HG02610 (cell line): ENCODE results near the gene SNIP1.
"Not testable (repeated sequence)": the region's sequence is repeated elsewhere in the genome, so short reads cannot be mapped to it uniquely, and the experiment has no call there.

Experiments used
- ATAC-seq: cut with Tn5 transposase; IDR thresholded peaks from one replicate; pipeline ENCODE4 v1.9.1; 2021; ENCODE audit warnings: mild to moderate bottlenecking, moderate library complexity; ENCODE audit not compliant: unreplicated experiment

SNIP1 gene

DNA sequence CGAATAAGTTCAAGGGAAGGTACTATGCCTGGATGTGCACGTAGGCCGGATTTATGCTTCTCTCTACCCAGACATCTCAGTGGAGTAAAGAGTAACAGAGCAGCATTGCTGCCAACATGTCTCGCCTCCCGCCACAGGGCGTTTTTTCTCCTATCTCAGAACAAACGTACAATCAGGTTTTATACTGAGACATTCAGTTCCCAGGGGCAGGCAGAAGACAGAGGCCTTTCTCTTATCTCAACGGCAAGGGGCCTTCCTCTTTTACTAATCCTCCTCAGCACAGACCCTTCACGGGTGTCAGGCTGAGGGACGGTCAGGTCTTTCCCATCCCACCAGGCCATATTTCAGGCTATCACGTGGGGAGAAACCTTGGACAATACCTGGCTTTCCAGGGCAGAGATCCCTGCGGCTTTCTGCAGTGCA is 5.9 kb upstream of the SNIP1 start:
- ATAC-seq: not testable (repeated sequence)

DNA sequence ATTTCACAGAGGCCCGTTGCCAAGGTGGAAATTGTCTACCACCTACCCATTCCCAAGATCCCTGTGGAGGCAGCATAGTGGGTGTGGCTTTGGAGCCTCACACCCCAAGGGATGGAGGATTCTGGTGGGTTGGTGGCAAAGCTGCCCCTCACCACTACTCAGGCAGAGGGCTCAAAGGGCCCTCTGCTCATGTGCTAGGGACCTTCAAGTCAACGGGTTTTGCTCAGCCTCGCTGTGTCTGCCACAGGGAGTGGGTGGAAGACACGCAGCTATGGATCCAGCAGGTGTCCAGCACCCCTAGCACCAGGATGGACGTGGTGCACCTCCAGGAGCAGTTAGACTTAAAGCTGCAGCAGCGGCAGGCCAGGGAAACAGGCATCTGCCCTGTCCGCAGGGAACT is 5.0 kb upstream of the SNIP1 start:
- no peak for ATAC-seq

DNA sequence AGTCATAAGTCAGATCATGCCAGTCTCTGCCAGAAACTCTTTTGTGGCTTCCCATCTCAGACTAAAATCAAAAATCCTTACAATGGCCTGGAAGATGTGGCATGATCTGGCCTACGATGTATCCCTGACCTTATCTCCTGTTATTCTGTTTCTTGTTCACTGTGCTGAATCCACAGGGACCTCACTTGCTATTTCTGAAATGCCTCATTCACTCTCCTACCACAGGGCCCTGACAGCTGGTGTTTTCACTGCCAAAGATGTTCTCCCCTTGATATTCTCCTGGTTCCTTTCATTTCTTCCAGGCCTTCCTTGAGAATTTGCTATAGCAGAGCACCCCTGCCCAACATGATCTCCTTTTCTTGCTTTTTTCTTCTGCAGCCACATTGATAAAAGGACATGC is 4.3 kb upstream of the SNIP1 start:
- no peak for ATAC-seq

DNA sequence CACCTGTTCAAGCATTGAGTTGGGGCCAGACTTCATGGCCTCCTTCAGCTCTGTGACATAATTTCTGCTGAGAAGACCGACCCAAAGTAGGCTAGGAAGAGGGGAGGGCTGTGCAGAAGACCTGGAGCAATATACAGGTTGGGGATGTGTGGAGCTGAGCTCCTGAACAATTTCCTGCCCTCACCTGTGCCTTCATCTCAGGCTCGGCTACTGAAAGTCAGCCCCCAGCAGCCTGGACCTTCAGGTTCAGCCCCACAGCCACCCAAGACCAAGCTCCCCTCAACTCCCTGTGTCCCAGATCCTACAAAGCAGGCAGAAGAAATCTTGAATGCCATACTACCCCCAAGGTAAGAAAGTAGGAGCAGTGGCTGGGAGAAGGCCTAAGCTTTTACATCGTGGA is 3.3 kb upstream of the SNIP1 start:
- no peak for ATAC-seq

DNA sequence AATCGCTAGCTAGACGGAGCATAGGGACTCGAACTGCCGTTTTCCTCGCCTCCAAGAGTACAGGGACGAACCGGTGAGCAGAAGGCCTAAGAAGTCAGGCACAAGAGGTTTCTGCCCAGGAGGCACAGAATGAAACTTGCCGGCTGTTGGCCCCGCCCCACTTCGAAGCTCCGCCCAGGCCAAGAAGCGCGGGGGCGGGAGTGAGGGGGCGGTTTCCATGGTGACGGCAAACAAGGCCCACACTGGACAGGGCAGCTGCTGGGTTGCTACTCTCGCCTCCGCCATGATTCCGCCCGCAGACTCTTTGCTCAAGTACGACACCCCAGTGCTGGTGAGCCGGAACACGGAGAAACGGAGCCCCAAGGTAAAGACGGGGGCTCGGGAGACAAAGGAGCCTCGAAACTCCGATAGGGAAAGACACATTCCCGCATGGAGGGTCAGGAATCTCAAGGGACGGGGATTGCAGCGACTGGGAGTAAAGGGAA is 2.7 kb upstream of the SNIP1 start, which contains the start of gene DNALI1:
TSS of gene DNALI1 (plus strand) at position 229 of the 485 bp plus-strand sequence. CDS start at position 284, 55 bp downstream.
- ATAC-seq: no peak

DNA sequence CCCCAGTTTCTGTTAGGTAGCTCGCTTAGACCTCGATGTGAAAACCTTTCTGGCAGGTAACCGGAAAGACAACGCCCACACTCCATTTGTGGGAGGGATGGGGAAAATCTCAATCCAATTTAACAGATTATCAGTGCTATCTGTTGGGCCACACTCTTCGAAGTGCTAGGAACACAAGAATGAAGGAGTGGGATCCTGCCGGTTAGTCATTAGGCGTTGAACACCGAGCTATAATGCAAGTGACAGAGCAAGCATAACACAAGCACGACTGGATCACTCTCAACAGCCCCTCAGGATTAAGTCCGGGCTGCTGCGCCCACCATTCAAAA is 531 bp downstream of the SNIP1 start:
- no peak for ATAC-seq

DNA sequence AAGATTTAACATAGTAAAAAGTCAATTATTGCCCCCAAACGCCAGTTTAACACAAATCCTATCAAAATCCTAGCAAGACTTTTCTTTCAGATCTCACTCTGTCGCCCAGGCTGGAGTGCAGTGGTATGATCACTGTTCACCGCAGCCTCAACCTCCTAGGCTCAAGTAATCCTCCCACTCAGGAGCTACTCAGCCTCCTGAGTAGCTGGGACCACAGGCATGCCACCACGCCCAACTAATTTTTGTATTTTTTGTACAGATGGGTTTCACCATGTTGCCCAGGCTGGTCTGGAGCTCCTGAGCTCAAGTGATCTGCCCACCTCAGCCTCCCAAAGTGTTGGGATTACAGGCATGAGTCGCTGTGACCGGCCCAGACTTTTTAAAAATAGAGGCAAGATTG is 4.8 kb downstream of the SNIP1 start:
- no peak for ATAC-seq

DNA sequence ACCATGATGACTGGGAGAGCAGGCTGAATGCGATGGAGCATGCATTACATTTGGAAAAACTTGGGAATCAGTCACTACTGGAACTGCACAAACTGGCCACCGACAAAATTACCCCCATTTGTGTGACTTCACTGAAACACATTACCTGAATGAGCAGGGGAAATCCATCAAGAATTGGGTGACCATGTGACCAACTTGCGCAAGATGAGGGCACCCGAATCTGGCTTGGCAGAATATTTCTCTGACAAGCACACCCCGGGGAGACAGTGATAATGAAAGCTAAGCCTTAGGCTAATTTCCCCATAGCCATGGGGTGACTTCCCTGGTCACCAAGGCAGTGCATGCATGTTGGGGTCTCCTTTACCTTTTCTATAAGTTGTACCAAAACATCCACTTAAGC is 9.1 kb downstream of the SNIP1 start:
- ATAC-seq: no peak

DNA sequence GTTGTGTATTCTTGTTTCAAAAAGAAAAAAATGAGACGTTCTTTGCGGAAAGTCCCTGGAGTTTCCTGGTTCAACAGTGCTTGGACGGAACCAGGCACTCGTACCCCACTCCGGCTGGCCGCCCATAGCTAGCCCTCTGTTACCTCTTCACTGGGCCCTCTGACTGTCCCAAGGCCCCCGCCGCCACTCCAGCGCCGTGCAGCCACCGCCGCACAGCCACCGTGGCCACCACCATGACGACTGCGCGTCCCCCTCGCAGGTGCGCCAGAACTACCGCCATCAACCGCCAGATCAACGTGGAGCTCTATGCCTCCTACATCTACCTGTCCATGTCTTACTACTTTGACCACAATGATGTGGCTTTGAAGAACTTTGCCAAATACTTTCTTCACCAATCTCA is 9.6 kb downstream of the SNIP1 start:
- ATAC-seq: no peak

DNA sequence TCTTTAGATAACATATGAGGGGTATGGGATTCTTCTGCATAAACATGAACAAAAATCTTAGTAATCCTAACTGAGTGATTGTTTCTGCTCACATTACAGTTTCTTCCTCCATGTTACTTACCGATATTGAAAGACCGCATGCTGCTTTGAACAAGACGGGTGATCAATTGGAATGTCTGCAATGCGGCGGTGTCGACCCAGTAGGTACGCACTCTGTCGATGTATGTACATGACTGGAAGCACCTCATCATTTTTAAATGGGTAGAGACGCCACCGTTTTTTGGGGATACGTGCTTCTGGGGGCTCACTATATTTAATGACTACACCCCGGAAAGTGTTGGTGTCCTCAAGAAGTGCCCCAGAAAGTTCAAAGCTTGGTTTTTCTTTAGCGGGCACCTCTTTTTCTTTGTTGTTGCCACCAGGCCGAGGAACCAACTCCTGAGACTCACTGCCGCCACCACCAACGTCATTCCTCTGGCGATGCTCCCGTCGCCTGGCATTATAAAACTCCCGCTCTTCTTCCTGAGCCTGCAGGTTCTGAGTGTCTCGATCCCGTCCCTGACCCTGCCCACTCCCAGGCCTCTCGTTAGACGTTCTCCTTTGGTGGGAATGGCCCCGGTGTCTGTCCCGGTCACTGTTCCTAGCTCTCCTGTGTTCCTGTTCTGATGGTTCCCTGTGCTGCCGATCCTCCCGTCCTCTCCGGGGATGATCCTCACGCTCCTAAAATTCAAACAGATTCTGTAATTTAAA is 13.9 kb downstream of the SNIP1 start:
- no peak for ATAC-seq

DNA sequence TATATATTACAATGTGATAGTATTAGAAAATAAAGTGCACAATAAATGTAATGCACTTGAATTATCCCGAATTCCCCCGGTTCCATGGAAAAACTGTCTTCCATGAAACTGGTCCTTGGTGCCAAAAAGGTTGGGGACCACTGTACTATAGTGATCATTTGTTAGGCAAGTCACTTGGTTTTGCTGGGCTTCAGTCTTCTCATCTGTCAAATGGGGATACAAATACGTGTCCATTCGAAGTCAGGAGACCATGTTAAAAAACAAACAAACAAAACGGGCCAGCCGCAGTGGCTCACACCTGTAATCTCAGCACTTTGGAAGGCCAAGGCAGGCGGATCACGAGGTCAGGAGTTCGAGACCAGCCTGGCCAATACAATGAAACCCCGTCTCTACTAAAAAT is 14.9 kb downstream of the SNIP1 start:
- not testable (repeated sequence) for ATAC-seq

DNA sequence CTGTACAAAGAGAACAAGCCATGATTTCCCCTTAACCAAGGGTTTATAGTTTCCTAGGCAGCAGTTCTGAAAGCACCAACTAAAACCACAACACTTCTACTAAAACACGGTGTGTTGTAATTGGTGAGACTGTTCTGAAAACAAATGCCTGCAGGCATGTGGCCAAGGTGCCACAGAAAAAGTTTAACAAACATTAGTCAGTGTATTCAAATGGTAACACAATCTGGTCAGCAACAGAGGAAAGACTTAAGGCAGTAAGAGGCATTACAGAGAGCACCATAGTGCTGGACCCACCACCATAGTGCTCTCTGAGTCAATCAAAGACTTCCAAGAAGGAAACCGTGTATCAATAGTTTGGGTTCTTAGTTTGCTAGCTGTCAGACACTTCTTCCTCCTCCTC is 16.7 kb downstream of the SNIP1 start:
- ATAC-seq: no peak

DNA sequence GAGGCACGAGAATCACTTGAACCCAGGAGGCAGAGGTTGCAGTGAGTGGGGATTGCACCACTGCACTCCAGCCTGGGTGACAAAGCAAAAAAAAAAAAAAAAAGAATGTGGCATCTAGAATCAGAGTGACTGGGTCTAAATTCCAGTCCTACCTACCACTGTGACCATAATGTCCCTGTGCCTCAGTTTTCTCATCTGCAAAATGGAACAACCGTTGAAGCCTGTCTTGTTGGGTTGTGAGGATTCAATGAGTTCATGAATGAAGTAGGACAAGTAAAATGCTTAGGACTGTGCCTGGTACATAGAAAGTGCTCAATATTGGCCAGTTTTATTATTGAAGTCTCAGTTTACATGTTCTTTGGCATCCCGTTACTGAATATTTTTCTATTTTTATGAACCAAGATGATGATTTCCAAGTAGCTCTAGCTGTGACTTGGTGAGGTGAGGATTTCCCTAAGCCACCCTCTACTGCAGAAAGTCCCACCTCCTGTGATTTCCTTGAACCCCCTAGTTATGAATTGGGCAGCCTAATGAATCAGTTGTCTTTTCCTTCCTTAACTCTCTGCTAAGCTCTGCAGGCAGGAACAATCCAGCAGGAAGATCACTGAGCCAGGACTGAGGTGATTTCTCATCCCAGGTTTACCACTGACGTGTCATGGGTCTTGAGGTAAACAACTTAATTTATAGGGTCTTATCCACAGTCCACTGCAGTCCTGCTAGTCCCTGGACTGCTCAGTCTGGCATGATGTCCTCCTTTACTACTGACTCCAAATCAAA is 20.6 kb downstream of the SNIP1 start:
- no peak for ATAC-seq

DNA sequence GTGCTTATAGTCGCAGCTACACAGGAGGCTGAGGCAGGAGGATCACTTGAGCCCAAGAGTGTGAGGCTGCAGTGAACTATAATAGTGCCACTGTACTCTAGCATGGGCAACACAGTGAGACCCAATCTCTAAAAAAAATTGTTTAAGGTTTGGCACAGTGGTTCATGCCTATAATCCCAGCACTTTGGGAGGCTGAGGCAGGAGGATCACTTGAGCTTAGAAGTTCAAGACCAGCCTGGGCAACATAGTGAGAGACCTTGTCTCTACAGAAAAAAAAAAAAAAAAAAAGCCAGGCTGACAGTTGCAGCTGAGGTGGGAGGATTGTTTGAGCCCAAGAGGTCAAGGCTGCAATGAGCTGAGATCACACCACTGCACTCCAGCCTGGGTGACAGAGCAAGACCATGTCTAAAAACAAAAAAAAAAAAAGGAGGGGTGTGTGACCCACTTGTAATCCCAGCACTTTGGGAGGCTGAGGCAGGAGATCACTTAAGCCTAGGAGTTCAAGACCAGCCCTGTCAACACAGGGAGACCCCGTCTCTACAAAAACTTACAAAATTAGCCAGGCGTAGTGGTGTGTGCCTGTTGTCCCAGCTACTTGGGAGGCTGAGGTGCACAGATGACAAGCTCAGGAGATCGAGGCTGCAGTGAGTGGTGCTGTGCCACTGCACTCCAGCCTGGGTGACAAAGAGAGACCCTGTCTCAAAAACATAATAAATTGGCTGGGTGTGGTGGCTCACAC is 21.5 kb downstream of the SNIP1 start:
- not testable (repeated sequence) for ATAC-seq

DNA sequence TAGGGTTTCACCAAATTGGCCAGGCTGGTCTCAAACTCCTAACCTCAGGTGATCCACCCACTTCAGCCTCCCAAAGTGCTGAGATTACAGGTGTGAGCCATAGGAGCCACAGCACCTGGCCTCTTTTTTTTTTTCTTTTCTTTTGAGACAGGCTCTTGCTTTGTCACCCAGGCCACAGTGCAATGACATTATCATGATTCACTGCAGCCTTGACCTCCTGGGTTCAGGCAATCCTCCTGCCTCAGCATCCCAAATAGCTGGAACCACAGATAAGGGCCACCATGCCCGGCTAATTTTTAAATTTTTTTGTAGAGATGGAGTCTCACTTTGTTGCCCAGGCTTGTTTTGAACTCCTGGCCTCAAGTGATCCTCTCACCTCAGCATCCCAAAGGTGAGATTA is 24.2 kb downstream of the SNIP1 start:
- ATAC-seq: not testable (repeated sequence)

DNA sequence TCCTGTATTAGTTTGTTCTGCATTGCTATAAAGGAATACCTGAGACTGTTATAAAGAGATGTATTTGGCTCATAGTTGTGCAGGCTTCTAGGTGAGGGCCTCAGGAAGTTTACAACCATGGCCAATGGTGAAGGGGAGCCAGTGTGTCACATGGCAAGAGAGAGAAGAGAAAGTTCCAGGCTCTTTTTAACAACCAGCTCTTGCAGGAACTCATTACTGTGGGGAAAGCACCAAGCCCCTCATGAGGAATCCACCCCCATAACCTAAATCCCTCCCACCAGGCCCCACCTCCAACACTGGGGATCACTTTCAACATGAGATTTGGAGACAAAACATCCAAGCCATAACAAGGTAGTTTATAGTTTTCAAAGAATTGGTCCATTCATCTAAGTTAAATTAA is 34.5 kb downstream of the SNIP1 start:
- ATAC-seq: no peak

DNA sequence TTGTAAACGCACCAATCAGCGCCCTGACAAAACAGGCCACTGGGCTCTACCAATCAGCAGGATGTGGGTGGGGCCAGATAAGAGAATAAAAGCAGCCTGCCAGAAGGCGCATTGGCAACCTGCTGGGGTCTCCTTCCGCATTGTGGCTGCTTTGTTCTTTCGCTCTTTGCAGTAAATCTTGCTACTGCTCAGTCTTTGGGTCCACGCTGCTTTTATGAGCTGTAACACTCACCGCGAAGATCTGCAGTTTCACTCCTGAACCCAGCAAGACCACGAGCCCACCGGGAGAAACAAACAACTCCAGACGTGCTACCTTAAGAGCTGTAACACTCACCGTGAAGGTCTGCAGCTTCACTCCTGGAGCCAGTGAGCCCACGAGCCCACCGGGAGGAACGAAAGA is 35.2 kb downstream of the SNIP1 start:
- ATAC-seq: not testable (repeated sequence)

DNA sequence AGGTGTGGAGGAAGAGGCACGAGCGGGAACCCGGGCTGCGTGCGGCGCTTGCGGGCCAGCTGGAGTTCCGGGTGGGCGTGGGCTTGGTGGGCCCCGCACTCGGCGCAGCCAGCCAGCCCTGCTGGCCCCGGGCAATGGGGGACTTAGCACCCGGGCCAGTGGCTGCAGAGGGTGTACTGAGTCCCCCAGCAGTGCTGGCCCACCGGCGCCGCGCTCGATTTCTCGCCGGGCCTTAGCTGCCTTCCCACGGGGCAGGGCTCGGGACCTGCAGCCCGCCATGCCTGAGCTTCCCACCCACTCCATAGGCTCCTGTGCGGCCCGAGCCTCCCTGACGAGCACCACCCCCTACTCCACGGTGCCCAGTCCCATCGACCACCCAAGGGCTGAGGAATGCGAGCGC is 35.9 kb downstream of the SNIP1 start:
- not testable (repeated sequence) for ATAC-seq

DNA sequence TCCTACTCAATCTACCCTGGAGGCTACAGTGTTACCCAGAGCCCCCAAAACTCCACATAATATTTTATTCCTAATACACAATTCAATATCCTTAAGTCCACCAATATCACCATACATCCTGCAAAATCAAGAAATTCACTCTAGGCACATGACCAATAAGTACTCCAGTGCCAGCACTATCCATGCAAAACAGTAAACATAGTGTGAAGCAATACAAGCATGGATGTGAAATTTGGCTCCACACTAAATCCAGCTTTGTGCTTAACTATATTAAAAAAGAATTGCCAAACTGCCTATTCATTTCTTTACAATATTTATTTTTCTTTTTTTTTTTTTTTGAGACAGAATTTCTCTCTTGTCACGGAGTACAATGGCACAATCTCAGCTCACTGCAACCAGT is 36.5 kb downstream of the SNIP1 start:
- no peak for ATAC-seq

DNA sequence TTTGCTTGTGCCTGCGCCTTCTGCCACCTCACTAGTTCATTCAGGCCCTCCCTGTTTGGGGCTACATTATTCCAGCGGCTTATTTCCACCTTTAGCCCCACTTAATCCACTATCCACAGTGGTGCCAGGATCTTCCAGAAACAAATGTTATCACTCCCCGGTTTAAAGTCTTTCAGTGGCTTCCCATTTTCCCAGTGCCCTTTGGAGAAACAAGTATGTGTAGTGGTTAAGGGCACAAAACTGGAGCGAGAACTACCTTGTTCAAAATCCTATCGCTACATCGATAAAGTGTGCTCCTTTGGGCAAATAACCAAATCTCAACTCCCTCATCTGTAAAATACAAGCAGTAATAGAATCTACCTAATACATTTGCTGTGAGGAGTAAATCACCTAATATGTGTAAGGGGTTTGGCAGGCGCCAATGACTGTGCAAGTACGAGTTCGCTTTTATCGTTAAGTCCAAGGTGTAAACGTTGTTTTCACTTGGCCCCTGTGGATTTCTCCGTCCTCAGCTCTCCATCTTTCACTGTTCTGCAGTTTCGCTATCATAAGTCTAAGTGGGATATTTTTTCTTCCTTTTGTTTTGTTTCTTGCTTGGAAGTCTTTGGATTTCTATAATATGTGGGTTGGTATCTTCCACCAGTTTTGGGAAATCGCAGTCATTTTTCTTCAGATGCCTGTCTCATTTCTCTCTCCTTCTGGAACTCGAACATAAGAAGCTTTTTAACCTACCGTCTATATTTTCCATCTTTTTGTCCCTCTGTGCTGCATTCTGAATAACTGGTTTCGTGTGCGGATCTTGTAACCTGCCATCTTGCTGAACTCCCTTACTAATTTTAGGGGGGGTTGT is 38.7 kb downstream of the SNIP1 start:
- no peak for ATAC-seq
